Measurements from ENCODE around the gene CENPF. TPM values are rescaled to one million over a fixed set of nuclear protein-coding genes. Genes with fewer than 3 reads are reported as not detected.

CENPF gene
- total RNA-seq, 1 experiment from 2014 or later = 113 TPM

DNA sequence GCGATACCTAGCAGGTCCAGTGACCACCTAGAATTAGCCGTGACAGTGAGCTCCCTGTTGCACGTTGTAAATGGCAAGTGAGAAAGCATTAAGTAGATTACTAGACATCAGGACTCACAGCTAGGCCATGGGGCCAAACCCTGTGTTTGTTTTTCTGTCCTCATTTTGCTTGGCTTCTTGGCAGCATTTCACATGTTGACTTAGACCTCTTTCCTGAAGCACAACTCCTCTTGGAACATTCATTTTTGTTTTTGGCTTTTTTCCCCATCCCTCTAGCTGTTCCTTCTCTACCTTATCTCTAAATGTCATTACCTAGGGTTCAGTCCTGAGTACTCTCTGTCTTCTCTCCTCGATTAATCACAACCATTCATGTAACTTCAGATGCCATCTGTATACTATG lies 34.7 kb upstream of the CENPF start:
- Histone ChIP-seq H2BK20ac (ENCODE audit: low read depth, low read length, poor library complexity, severe bottlenecking) (no peak overlapping the region), H2BK120ac (ENCODE audit: low read depth, low read length, poor library complexity, severe bottlenecking) (no peak overlapping the region), H3K9me3 (ENCODE audit: control insufficient read depth, low read depth, low read length) (no peaks in the 10 kb centered on the region), H3K79me1 (ENCODE audit: insufficient read depth, low read depth, low read length, poor library complexity, severe bottlenecking) (no peaks in the 10 kb centered on the region), H2AFZ (ENCODE audit: low read length) (no peak overlapping the region), H2BK5ac (ENCODE audit: insufficient read length, low read length) (no peak overlapping the region), H4K91ac (ENCODE audit: insufficient read length, low read depth, low read length) (no peak overlapping the region), H3K18ac (ENCODE audit: insufficient read length, low read depth, low read length) (no peak overlapping the region), H3K4me2 (ENCODE audit: insufficient read depth, insufficient read length, low read length) (no peak overlapping the region), H3K27me3 (ENCODE audit: insufficient read depth, low read length) (no peaks in the 10 kb centered on the region), H2BK15ac (ENCODE audit: low read depth, low read length) (no peak overlapping the region), H3T11ph (ENCODE audit: low read length) (no peak overlapping the region), H3K14ac (ENCODE audit: insufficient read depth, low read length) (no peak overlapping the region), H3K4me1 (ENCODE audit: insufficient read depth, low read length) (no peaks in the 10 kb centered on the region), H4K20me1 (ENCODE audit: control insufficient read depth, insufficient read depth, insufficient read length) (no peaks in the 10 kb centered on the region), H3K56ac (ENCODE audit: insufficient read length, low read depth, low read length) (no peak overlapping the region), H3K27ac (ENCODE audit: insufficient read length, low read depth, low read length) (no peak overlapping the region), H4K8ac (replicated peaks; ENCODE audit: insufficient read length, low read depth, low read length) (no peak overlapping the region), H2AK5ac (ENCODE audit: insufficient read length, low read length) (no peak overlapping the region), H2BK12ac (ENCODE audit: insufficient read length, low read depth, low read length) (no peak overlapping the region), H3K23me2 (ENCODE audit: insufficient read length, low read depth, low read length, poor library complexity, severe bottlenecking) (no peaks in the 10 kb centered on the region), H3K9ac (ENCODE audit: extremely low read depth, insufficient read length, low read length) (no peak overlapping the region), H4K5ac (ENCODE audit: insufficient read length, low read depth, low read length) (no peak overlapping the region), H3K4ac (ENCODE audit: low read depth, low read length) (no peak overlapping the region), H3K79me2 (ENCODE audit: insufficient read depth, low read length) (no peaks in the 10 kb centered on the region), H3K23ac (ENCODE audit: insufficient read length, low read depth, low read length) (no peak overlapping the region)
- WGBS (ENCODE audit: extremely low coverage, insufficient read length, low lambda C conversion rate) = no CpG with 5 or more reads among the region's 4 CpGs
- TF ChIP-seq, protein P1, sequence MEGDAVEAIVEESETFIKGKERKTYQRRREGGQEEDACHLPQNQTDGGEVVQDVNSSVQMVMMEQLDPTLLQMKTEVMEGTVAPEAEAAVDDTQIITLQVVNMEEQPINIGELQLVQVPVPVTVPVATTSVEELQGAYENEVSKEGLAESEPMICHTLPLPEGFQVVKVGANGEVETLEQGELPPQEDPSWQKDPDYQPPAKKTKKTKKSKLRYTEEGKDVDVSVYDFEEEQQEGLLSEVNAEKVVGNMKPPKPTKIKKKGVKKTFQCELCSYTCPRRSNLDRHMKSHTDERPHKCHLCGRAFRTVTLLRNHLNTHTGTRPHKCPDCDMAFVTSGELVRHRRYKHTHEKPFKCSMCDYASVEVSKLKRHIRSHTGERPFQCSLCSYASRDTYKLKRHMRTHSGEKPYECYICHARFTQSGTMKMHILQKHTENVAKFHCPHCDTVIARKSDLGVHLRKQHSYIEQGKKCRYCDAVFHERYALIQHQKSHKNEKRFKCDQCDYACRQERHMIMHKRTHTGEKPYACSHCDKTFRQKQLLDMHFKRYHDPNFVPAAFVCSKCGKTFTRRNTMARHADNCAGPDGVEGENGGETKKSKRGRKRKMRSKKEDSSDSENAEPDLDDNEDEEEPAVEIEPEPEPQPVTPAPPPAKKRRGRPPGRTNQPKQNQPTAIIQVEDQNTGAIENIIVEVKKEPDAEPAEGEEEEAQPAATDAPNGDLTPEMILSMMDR (conservative IDR thresholded peaks at IDR 0.05) = no peak
- no peak overlapping the region for H3K4me3 Mint-ChIP-seq
- no peaks in the 10 kb centered on the region for H3K27me3 Mint-ChIP-seq (ENCODE audit: low read depth)
- DNase-seq = no peak
- H3K9me3 Mint-ChIP-seq = no peaks in the 10 kb centered on the region
- no peaks in the 10 kb centered on the region for H3K4me1 Mint-ChIP-seq
- no peaks in the 10 kb centered on the region for H3K36me3 Mint-ChIP-seq (ENCODE audit: insufficient read depth in 1 of 3, low read depth in 3 of 3)
- H3K27ac Mint-ChIP-seq = no peak overlapping the region

All from H9 (cell line).